ENCODE data around the gene GIGYF2.

GIGYF2 gene

DNA sequence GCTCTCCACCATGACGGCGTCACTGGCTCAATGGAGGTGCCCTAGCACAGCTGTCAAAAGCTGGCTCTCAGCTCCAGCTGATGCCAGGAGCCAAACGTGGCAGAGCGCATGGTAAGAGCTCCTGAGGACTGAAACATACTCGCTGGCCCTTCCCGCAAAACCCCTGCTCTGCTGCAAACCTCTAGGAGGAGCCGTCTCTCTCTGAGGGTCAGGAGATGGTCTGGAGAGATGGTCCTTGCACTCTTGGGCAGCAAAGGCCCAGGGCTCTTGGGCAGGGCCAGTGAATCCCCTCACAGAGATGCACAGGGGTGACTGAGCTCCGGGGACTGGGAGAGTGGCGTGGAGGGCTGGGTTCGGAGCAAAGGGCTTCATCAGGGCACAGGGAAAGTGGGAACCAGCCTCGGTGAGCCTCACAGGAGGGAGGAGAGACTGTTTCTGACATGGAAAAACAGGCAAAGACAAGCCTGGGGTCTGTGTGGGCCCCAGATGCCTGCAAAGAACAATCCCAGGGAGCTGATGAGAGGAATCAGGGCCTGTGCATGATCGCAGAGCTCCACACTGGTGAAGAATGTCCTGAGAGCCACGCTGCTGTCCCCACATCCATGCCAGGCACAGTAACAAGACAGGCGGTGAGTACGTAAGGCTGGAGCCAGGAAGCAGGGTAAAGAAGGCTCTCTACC, 190.2 kb downstream of the GIGYF2 start:
- H3K27ac ChIP-seq = no peak overlapping the region
- TF ChIP-seq, protein P1, sequence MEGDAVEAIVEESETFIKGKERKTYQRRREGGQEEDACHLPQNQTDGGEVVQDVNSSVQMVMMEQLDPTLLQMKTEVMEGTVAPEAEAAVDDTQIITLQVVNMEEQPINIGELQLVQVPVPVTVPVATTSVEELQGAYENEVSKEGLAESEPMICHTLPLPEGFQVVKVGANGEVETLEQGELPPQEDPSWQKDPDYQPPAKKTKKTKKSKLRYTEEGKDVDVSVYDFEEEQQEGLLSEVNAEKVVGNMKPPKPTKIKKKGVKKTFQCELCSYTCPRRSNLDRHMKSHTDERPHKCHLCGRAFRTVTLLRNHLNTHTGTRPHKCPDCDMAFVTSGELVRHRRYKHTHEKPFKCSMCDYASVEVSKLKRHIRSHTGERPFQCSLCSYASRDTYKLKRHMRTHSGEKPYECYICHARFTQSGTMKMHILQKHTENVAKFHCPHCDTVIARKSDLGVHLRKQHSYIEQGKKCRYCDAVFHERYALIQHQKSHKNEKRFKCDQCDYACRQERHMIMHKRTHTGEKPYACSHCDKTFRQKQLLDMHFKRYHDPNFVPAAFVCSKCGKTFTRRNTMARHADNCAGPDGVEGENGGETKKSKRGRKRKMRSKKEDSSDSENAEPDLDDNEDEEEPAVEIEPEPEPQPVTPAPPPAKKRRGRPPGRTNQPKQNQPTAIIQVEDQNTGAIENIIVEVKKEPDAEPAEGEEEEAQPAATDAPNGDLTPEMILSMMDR (IDR thresholded peaks at IDR 0.05) = no peak
- peak; percentile 33 for DNase-seq (ENCODE audit: low spot score)
- H3K4me3 ChIP-seq = no peak overlapping the region

DNA sequence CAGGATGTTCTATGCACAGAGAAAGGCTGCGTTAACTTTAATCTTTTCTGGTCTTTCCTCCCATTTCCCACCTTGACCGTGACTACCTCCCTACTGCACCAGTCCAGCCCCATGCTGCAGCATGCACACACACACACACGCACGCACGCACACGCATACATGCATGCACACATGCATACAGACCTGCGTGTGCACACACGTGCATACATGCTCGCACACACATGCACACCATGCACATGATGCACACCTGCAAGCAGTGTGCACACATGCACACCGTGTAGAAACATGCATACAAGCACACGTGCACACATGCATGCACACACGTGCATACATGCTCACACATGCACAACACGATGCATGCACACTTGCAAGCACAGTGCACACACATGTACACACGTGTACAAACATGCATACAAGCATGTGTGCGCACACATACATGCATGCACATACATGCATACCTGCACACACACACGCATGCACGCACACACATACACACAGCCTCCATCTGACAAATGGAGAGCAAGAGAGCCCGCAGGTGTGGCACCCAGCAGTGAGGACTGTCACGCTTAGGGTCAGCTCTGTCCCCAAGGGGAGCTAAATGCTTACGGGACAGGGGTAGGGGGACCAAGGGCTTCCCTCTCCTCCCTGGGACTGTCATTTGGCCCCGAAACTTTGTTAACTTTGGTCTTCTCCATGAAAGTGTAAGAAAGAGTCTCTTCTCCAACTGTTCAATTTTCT, 191.1 kb downstream of the GIGYF2 start:
- no peak overlapping the region for H3K4me3 ChIP-seq
- TF ChIP-seq, protein P1 (IDR thresholded peaks at IDR 0.05) = no peak
- peak; percentile 38 for DNase-seq (ENCODE audit: low spot score)
- H3K27ac ChIP-seq = no peak overlapping the region

DNA sequence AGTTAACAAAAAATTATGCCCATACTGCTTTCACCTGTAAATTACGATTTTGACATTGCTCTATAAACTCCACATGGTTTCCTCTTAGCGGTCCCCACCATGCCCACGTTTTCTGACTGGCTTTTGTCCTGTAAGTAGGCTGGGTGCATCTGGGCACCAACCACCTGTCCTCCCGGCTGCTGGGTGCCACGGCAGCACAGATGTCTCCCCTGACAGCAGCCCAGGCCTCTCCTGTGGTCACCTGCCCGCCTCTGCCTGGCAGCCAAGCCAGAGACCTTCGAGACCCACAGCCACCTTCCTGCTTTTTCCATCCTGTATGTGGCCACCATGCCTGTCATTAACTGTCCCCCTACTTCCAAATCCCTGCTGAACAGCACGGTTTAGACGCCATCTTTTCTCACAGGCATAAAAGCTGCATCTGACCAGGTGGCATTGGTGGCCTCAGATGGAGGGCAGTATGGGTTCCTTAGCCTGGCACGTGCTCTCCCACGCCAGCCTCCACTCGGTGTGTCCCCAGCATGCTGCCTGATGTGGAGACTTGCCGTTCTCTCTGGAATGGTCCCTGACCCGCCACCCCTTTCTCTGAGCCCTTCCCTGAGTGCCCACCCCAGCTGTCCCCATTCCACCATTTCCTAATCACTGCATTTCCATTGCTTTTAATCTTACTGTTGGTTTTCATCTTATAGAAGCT, 191.9 kb downstream of the GIGYF2 start:
- TF ChIP-seq, protein P1 (IDR thresholded peaks at IDR 0.05) = no peak
- no peak overlapping the region for H3K4me3 ChIP-seq
- no peak overlapping the region for H3K27ac ChIP-seq
- peak; percentile 69 for DNase-seq (ENCODE audit: low spot score)

DNA sequence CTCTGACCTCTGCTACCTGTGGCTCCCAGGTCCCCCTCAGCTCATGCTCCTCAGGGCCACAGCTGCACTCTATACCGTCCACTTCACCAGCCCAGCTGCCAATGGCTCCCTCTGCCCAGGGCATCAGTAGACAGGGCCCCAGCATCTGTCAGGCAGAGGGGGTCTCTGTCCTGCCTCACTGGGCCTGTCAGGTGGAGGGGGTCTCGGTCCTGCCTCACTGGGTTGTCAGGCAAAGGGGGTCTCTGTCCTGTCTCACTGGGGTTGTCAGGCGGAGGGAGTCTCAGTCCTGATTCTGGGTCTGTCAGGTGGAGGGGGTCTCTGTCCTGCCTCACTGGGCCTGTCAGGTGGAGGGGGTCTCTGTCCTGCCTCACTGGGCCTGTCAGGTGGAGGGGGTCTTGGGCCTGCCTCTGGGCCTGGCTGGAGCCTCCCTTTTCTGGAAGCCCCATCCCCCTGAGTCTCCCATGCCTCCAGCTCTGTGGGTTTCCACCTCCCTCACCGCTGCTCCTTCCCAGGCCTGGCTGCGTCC, 192.8 kb downstream of the GIGYF2 start:
- peak; percentile 47 for DNase-seq (ENCODE audit: low spot score)
- no peak overlapping the region for H3K4me3 ChIP-seq
- H3K27ac ChIP-seq = no peak overlapping the region
- TF ChIP-seq, protein P1 (IDR thresholded peaks at IDR 0.05) = no peak

DNA sequence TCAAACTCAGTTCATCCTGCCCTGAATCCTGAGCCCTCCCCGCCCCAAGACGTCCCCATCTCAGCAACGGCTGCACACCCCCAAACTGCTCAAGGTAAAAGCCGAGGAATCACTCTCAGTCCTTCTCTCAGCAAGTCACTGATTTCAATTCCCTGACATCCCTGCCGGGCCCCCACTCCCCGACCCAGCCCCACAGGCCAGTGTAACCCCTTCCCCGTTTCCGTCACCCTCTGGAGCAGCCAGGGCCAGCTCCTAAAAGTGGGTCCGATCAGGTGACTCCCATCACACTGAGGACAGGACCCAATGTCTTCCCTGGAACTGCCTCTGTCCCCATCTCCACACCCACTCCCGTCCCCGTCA, 193.4 kb downstream of the GIGYF2 start:
- TF ChIP-seq, protein P1 (IDR thresholded peaks at IDR 0.05) = no peak
- Histone ChIP-seq H3K27ac (no peak overlapping the region), H3K4me3 (no peak overlapping the region)
- DNase-seq (ENCODE audit: low spot score) = no peak

DNA sequence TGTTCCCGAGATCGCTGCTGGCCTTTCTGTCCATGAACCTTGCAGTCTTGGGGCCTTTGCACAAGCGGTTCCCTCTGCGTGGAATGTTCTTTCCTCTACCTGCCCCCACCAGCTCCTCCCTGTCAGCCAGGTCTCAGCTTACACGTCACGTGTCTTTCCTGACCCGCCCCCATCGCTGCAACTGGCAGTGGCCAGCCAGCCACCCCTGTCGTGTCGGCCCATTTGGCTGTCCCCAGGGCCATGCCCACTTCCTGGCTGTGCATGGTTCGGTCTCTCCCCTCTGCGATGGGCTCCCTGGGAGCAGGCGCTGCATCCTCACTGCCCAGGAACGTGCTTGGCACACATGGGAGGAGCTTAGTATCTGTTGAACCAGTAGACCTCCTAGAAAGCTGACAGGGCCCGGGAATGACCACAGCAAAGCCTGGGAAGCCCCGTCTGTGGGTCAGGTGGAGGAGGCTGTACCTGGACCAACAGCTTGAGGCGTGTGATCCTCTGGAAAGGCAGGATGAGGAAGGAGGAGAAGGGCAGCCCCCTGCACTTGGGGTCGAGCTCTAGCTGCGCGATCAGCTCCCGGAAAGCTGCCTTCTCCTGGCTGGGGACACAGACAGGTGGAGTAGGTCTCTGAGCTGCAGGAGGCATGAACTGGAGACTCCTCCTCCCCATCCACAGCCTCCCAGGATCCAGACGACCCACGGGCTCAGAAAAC, 193.9 kb downstream of the GIGYF2 start:
- peak; percentile 61 for DNase-seq (ENCODE audit: low spot score)

More for the DNA sequence above, 193.9 kb downstream of the GIGYF2 start:
- H3K27ac ChIP-seq = no peak overlapping the region
- TF ChIP-seq, protein P1 (IDR thresholded peaks at IDR 0.05) = no peak
- H3K4me3 ChIP-seq = no peak overlapping the region

All from coronary artery (tissue), 2 donors.